Stimulated activated memory B cell treated with anti-CD40 and anti-IgM and Interleukin-4, amounts not matched to agents 10 μg/mL and 1 μg/mL and 100 μg/mL, for 72 hours (primary cell): Measurements from ENCODE around the gene AKT3.

ENCODE experiments used
- ATAC-seq: fragments of 150-1000 bp; cut with Tn5 transposase; 2 replicates; pipeline ENCODE4 v1.10.0; 2021
- H3K27ac Mint-ChIP-seq: one replicate; pipeline ENCODE4 v1.8.0; 2022; ENCODE audit warnings: mild to moderate bottlenecking, mixed read lengths
- H3K27me3 Mint-ChIP-seq: one replicate; pipeline ENCODE4 v1.8.0; 2022; ENCODE audit warnings: mixed read lengths
- H3K36me3 Mint-ChIP-seq: one replicate; pipeline ENCODE4 v1.8.0; 2022; ENCODE audit warnings: mixed read lengths
- H3K4me1 Mint-ChIP-seq: one replicate; pipeline ENCODE4 v1.8.0; 2022; ENCODE audit warnings: mixed read lengths
- H3K4me3 Mint-ChIP-seq: one replicate; pipeline ENCODE4 v1.8.0; 2022; ENCODE audit warnings: mild to moderate bottlenecking, moderate library complexity, mixed read lengths
- H3K9me3 Mint-ChIP-seq: one replicate; pipeline ENCODE4 v1.8.0; 2022; ENCODE audit warnings: mixed read lengths

AKT3 gene

GRCh38 chr1:243549791-243550190, 300.3 kb downstream of the AKT3 start:
- Mint-ChIP-seq H3K4me1 (peaks cover 6% of the 10 kb centered on the region), H3K36me3 (peaks cover 27% of the 10 kb centered on the region), H3K27me3 (no peaks in the 10 kb centered on the region), H3K27ac (no peak overlapping the region), H3K9me3 (no peaks in the 10 kb centered on the region), H3K4me3 (no peak overlapping the region)
- no peak for ATAC-seq

DNA sequence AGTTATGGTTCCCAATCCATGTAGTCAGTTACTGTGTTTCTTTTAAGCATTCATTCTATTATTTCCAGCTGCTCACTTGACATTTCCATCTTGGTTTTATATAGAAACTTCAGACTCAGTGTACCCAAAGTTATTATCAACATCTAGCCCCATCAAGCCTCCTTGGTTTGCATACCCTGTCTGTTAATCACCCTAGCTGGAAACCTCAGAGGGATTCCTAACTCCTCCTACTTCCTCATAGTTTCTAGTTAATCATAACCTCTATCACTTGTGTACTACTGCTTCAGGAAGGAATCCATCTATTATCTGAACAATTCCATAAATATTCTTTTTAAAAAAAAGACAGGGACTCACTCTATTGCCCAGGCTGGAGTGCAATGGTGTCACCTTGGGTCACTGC, 300.9 kb downstream of the AKT3 start:
- Mint-ChIP-seq H3K9me3 (no peaks in the 10 kb centered on the region), H3K4me3 (no peak overlapping the region), H3K27me3 (no peaks in the 10 kb centered on the region), H3K27ac (no peak overlapping the region), H3K4me1 (peaks cover 6% of the 10 kb centered on the region), H3K36me3 (peaks cover 29% of the 10 kb centered on the region)
- ATAC-seq: no peak

- Mint-ChIP-seq H3K27ac (no peak overlapping the region), H3K4me3 (no peak overlapping the region), H3K36me3 (peaks cover 35% of the 10 kb centered on the region), H3K27me3 (no peaks in the 10 kb centered on the region), H3K9me3 (no peaks in the 10 kb centered on the region), H3K4me1 (peaks cover 6% of the 10 kb centered on the region)
- no peak for ATAC-seq
Observed at GRCh38 chr1:243548516-243548915, 301.5 kb downstream of the AKT3 start.

- peaks cover 6% of the 10 kb centered on the region for H3K4me1 Mint-ChIP-seq
- ATAC-seq: no peak
- H3K4me3 Mint-ChIP-seq: no peak overlapping the region
- no peaks in the 10 kb centered on the region for H3K27me3 Mint-ChIP-seq
- H3K27ac Mint-ChIP-seq: no peak overlapping the region
- H3K36me3 Mint-ChIP-seq: peaks cover 39% of the 10 kb centered on the region
- H3K9me3 Mint-ChIP-seq: no peaks in the 10 kb centered on the region
Observed at GRCh38 chr1:243547891-243548290, 302.2 kb downstream of the AKT3 start.

GRCh38 chr1:243546457-243546856, 303.6 kb downstream of the AKT3 start:
- H3K27ac Mint-ChIP-seq: no peak overlapping the region

GRCh38 chr1:243543501-243543900, 306.5 kb downstream of the AKT3 start:
- H3K27ac Mint-ChIP-seq: no peak overlapping the region
- no peaks in the 10 kb centered on the region for H3K27me3 Mint-ChIP-seq
- no peak overlapping the region for H3K4me3 Mint-ChIP-seq
- H3K4me1 Mint-ChIP-seq: peaks cover 4% of the 10 kb centered on the region
- ATAC-seq: no peak
- H3K9me3 Mint-ChIP-seq: no peaks in the 10 kb centered on the region
- H3K36me3 Mint-ChIP-seq: peaks cover 39% of the 10 kb centered on the region

More at GRCh38 chr1:243546457-243546856, 303.6 kb downstream of the AKT3 start:
- Mint-ChIP-seq H3K36me3 (peaks cover 45% of the 10 kb centered on the region), H3K27me3 (no peaks in the 10 kb centered on the region), H3K4me3 (no peak overlapping the region), H3K9me3 (no peaks in the 10 kb centered on the region), H3K4me1 (peaks cover 8% of the 10 kb centered on the region)
- no peak for ATAC-seq

GRCh38 chr1:243542739-243543415, 307.2 kb downstream of the AKT3 start:
- H3K27ac Mint-ChIP-seq: no peak overlapping the region
- no peak for ATAC-seq
- no peaks in the 10 kb centered on the region for H3K27me3 Mint-ChIP-seq
- peaks cover 44% of the 10 kb centered on the region for H3K36me3 Mint-ChIP-seq
- H3K4me3 Mint-ChIP-seq: no peak overlapping the region
- peaks cover 4% of the 10 kb centered on the region for H3K4me1 Mint-ChIP-seq
- no peaks in the 10 kb centered on the region for H3K9me3 Mint-ChIP-seq

GRCh38 chr1:243539636-243540035, 310.4 kb downstream of the AKT3 start:
- Mint-ChIP-seq H3K4me3 (no peak overlapping the region), H3K36me3 (peaks cover 55% of the 10 kb centered on the region), H3K27ac (no peak overlapping the region), H3K9me3 (no peaks in the 10 kb centered on the region), H3K4me1 (peaks cover 4% of the 10 kb centered on the region), H3K27me3 (no peaks in the 10 kb centered on the region)
- no peak for ATAC-seq

DNA sequence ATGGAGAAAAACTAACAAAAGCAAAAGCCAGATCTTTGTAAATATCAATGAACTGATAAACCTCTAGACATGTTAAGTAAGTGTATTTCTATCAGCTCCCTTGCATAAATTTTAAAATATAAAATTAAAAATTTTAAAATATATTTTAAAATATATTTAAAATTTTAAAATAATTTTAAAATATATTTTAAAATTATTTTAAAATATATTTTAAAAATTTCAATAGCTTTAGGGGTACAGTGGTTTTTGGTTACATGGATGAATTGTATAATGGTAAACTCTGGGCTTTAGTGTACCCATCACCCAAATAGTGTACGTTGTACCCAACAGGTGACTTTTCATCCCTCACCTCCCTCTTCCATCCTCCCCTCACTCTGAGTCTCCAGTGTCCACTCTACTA, 315.0 kb downstream of the AKT3 start:
- Mint-ChIP-seq H3K27me3 (no peaks in the 10 kb centered on the region), H3K4me1 (peaks cover 13% of the 10 kb centered on the region), H3K9me3 (no peaks in the 10 kb centered on the region), H3K4me3 (no peak overlapping the region), H3K27ac (no peak overlapping the region), H3K36me3 (peaks cover 59% of the 10 kb centered on the region)
- no peak for ATAC-seq

- no peak overlapping the region for H3K27ac Mint-ChIP-seq
- no peak for ATAC-seq
- peaks cover 5% of the 10 kb centered on the region for H3K9me3 Mint-ChIP-seq
- H3K4me1 Mint-ChIP-seq: peaks cover 13% of the 10 kb centered on the region
- H3K27me3 Mint-ChIP-seq: no peaks in the 10 kb centered on the region
- no peak overlapping the region for H3K4me3 Mint-ChIP-seq
- peaks cover 57% of the 10 kb centered on the region for H3K36me3 Mint-ChIP-seq
Observed at GRCh38 chr1:243529512-243529911, 320.5 kb downstream of the AKT3 start.

DNA sequence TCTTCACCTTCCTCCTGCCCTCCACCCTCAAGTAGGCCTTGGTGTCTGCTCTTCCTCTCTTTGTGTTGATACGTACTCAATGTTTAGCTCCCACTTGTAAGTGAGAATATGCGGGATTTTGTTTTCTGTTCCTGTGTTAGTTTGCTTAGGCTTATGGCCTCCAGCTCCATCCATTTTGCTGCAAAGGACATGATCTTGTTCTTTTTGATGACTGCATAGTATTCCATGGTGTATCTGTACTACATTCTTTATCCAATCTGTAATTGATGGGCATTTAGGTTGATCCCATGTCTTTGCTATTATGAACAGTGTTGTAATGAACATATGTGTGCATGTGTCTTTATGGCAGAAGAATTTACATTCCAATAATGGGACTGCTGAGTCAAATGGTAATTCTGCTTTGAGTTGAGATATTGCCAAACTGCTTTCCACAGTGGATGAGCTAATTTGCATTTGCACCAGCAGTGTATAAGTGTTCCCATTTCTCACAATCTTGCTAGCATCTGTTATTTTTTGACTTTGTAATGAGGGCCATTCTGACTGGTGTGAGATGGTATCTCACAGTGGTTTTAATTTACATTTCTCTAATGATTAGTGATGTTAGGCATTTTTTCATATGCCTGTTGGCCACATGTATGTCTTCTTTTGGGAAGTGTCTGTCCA, 321.5 kb downstream of the AKT3 start:
- no peaks in the 10 kb centered on the region for H3K27me3 Mint-ChIP-seq
- H3K9me3 Mint-ChIP-seq: peaks cover 5% of the 10 kb centered on the region
- ATAC-seq: no peak
- no peak overlapping the region for H3K4me3 Mint-ChIP-seq
- no peak overlapping the region for H3K27ac Mint-ChIP-seq
- H3K4me1 Mint-ChIP-seq: peaks cover 6% of the 10 kb centered on the region
- peaks cover 50% of the 10 kb centered on the region for H3K36me3 Mint-ChIP-seq

DNA sequence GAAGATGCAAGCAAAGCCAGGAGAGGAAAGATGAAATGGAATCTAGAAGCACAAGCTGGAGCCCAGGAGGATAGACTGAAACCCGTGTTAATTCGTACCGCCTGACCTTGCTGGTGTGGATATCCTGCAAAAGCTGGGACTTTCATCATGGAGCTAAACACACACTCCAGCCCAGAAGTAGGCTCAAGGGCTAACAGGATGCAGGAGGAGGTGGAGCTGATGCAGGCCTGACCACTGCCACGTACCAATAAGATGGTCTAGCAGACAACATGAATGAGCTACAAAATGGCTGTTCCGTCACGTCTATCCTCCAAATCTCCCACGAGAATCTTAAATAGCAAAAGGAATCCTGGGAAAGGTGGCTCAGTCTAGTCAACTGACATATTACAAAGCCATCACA, 323.9 kb downstream of the AKT3 start:
- Mint-ChIP-seq H3K4me1 (no peaks in the 10 kb centered on the region), H3K36me3 (peaks cover 36% of the 10 kb centered on the region), H3K27me3 (no peaks in the 10 kb centered on the region), H3K4me3 (no peak overlapping the region), H3K9me3 (peaks cover 5% of the 10 kb centered on the region), H3K27ac (no peak overlapping the region)
- ATAC-seq: no peak

DNA sequence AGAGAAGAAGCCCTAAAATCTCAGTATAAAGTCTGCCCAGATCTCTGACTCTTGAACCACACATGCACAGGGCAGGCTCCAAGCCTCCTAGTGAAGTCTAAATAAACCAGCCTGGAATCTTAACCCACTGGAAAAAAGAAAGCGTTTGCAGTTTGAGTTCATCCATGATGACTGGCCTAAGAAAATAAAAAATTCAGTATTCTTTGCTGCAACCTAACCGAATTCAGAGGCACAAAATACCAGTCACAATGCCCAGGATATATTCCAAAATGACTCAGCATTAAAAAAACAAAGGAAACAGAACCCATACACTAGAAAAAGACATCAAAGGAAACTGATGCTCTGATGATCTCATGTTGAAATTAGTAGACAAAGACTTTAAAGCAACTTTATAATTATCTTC, 325.0 kb downstream of the AKT3 start:
- Mint-ChIP-seq H3K27ac (no peak overlapping the region), H3K27me3 (no peaks in the 10 kb centered on the region), H3K4me1 (no peaks in the 10 kb centered on the region), H3K9me3 (peaks cover 5% of the 10 kb centered on the region), H3K36me3 (peaks cover 35% of the 10 kb centered on the region), H3K4me3 (no peak overlapping the region)
- ATAC-seq: no peak

GRCh38 chr1:243523766-243524165, 326.3 kb downstream of the AKT3 start:
- H3K36me3 Mint-ChIP-seq: peaks cover 29% of the 10 kb centered on the region
- H3K27ac Mint-ChIP-seq: no peak overlapping the region
- no peak for ATAC-seq
- H3K4me1 Mint-ChIP-seq: no peaks in the 10 kb centered on the region
- H3K27me3 Mint-ChIP-seq: no peaks in the 10 kb centered on the region
- peaks cover 3% of the 10 kb centered on the region for H3K9me3 Mint-ChIP-seq
- no peak overlapping the region for H3K4me3 Mint-ChIP-seq

GRCh38 chr1:243520831-243521230, 329.2 kb downstream of the AKT3 start:
- Mint-ChIP-seq H3K9me3 (peaks cover 2% of the 10 kb centered on the region), H3K4me3 (no peak overlapping the region), H3K27me3 (no peaks in the 10 kb centered on the region), H3K4me1 (no peaks in the 10 kb centered on the region), H3K27ac (no peak overlapping the region), H3K36me3 (peaks cover 40% of the 10 kb centered on the region)
- no peak for ATAC-seq

- Mint-ChIP-seq H3K36me3 (peaks cover 50% of the 10 kb centered on the region), H3K4me3 (no peak overlapping the region), H3K27me3 (no peaks in the 10 kb centered on the region), H3K9me3 (peaks cover 2% of the 10 kb centered on the region), H3K27ac (no peak overlapping the region), H3K4me1 (peaks cover 26% of the 10 kb centered on the region)
- ATAC-seq: no peak
Observed at GRCh38 chr1:243514927-243515326, 335.1 kb downstream of the AKT3 start.
